OCI-LY3 (cell line): Measurements from ENCODE around the gene SOWAHD.

Source experiments
- EZH2phosphoT487 ChIP-seq: fragments of 200-600 bp; shearing (Covaris generic); IDR thresholded peaks from 2 replicates; pipeline ENCODE4 v1.6.1; 2018; ENCODE audit warnings: antibody characterized with exemption, mixed run types, low read depth
- TF ChIP-seq, protein P1 (sequence below): fragments of 200-600, 300-600 bp; sonication (generic); IDR thresholded peaks from 2 replicates; pipeline ENCODE4 v1.5.1; 2014; ENCODE audit warnings: antibody characterized with exemption, low read length, low read depth

DNA sequence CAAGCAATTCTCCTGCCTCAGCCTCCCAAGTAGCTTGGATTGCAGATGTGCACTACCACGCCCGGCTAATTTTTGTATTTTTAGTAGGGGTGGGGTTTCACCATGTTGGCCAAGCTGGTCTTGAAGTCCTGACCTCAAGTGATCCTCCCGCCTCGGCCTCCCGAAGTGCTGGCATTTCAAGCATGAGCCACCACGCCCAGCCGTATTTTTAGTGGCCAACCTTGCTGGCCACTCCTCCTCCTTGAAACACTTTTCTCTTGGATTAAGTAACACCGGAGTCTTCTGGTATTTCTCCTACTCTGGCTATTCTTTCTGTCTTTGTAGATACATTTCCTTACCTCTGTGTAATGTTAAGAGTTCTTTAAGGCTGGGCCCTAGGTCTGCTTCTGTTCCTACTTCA, 44.2 kb downstream of the SOWAHD start:
- TF ChIP-seq, protein P1, sequence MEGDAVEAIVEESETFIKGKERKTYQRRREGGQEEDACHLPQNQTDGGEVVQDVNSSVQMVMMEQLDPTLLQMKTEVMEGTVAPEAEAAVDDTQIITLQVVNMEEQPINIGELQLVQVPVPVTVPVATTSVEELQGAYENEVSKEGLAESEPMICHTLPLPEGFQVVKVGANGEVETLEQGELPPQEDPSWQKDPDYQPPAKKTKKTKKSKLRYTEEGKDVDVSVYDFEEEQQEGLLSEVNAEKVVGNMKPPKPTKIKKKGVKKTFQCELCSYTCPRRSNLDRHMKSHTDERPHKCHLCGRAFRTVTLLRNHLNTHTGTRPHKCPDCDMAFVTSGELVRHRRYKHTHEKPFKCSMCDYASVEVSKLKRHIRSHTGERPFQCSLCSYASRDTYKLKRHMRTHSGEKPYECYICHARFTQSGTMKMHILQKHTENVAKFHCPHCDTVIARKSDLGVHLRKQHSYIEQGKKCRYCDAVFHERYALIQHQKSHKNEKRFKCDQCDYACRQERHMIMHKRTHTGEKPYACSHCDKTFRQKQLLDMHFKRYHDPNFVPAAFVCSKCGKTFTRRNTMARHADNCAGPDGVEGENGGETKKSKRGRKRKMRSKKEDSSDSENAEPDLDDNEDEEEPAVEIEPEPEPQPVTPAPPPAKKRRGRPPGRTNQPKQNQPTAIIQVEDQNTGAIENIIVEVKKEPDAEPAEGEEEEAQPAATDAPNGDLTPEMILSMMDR: no peak
- no peak for TF ChIP-seq EZH2phosphoT487
